ENCODE data around the gene UBA6.
"Not testable (repeated sequence)": the region's sequence is repeated elsewhere in the genome, so short reads cannot be mapped to it uniquely, and the experiment has no call there.

UBA6 gene

DNA sequence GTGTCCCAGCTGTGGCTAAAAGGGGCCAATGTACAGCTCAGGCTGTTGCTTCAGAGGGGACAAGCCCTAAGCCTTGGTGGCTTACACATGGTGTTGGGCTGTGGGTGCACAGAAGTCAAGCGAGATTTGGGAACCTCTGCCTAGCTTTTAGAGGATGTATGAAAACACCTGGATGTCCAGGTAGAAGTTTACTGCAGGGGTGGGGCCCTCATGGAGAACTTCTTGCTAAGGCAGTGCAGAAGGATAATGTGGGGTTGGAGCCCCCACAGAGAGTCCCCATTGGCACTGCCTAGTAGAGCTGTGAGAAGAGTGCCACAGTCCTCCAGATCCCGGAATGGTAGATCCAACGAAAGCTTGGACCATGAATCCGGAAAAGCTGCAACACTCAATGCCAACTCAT is 40.5 kb downstream of the UBA6 start:
- DNase-seq (ENCODE audit: low spot score) = no peak

DNA sequence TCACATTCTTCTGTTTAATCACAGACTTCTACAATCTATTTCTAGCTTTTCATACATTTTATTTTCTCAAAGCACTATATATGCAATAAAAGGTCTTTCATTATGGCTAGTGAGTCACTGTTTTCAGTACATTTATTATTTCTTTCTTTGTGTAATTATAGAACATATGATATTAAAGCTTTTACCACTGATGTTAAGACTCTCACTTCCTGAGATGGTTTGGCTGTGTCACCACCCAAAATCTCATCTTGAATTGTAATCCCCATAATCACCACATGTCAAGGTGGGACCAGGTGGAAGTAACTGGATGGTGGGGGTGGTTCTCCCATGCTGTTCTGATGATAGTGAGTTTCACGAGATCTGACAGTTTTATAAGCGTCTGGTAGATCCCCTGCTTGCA is 41.9 kb downstream of the UBA6 start:
- DNase-seq (ENCODE audit: low spot score) = no peak

DNA sequence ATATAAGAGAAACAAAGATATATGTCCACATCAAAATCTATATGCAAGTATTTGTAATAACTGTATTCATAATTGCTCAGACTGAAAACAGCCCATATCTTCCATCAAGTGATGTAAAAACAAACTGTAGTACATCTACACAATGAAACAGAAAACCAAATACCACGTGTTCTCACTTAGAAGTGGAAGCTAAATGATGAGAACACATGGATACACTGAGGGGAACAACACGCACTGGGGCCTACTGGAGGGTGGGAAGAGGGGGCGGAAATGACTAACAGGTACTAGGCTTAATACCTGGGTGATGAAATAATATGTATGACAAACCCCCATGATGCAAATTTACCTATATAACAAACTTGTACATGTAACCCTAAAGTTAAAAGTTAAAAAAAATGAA is 42.7 kb downstream of the UBA6 start:
- DNase-seq (ENCODE audit: low spot score) = no peak

DNA sequence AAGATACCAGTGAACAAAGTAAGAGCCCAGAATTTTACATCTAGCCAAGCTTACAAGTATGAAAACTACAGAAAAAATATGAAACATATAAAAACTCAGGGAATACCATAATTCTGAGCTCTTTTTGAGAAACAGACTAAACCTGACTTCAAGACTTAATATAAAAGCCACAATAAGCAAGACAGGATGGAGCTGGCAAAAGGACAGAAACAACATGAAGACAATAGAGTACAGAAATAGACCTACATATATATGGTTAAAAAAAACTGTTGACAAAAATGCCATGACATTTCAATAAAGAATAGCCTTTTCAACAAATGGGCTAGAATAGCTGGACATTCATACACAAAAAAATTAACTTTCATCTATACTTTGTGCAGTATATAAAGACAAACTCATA is 49.4 kb downstream of the UBA6 start:
- no peak for DNase-seq (ENCODE audit: low spot score)

DNA sequence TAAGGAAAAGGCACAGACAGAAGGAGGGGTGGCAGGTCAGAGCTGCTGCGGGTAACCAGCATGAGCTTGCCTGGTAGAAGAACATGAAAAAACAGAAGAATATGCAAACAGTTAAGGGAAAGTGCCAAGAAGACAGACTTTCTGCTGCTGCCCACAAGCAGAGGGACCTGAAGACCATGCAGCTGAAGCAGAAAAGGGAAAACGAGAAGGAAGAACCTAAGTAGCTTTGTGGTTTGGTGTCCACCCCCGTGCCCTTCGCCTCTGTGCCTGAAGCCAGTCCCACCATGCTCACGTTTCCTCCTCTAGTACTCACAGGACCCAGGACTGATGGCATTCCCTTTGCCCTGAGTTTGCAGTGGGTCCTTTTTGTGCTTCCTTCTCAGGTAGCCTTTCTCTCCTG is 62.8 kb downstream of the UBA6 start:
- no peak for DNase-seq (ENCODE audit: low spot score)

DNA sequence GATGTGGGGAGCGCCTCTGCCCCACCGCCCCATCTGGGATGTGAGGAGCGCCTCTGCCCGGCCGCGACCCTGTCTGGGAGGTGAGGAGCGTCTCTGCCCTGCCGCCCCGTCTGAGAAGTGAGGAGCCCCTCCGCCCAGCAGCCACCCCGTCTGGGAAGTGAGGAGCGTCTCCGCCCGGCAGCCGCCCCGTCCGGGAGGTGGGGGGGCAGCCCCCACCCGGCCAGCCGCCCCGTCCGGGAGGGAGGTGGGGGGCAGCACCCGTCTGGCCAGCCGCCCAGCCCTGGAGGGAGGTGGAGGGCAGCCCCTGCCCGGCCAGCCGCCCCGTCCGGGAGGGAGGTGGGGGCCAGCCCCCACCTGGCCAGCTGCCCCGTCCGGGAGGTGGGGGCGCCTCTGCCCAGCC is 64.0 kb downstream of the UBA6 start:
- not testable (repeated sequence) for DNase-seq (ENCODE audit: low spot score)

DNA sequence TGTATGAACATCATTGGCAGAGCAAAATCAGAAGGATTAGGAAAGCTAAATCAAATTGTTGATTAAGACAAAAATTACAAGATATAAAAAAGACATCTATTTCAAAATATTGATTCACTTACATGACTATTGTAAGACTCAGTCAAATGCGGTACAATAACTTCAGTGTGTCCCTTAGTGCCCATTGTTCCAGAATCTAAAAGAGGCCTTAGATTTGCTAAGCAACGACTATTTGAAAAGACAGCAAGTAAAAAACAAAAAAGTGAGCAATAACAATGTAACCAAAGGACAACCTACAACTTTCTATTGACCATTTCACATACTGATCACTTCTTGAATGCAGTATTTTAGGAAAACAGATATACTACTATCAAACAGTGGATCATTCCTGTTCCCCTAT is 65.6 kb downstream of the UBA6 start:
- DNase-seq (ENCODE audit: low spot score) = no peak

DNA sequence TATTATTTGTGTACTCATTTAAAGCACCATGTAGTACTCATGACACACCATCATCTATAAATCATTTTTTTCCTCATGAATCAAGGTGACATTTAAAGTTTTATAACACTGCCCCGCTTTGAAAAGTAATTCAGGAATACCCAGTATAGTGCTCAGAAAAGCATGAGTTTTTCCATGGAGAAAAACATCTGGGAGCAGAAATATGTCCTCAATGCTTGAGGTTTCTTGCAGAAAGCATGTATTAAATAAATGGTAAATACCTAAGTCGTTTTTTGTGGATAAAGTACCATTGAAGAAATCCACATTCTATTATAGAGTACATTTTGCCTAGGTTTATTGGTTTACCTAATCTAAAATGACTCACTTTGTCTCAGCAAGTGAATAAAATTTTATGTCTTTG is 66.2 kb downstream of the UBA6 start:
- no peak for DNase-seq (ENCODE audit: low spot score)

DNA sequence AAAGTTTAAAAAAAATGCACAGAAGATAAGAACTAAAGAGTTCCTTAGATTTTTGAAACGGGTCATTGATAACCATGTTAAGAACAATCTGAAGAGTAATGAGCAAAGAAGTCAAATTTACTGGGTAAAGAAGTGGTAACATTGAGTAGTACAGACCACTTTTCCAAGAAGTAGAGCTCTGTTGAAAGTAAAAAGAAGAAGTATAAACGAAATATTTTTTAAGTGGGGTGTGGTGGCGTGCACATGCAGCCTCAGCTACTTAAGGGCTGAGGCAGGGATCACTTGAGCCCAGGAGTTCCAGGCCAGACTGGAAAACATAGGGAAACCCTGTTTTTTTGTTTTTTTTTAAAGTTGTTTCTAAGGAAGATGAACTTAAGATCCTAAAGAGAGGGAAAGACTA is 68.5 kb downstream of the UBA6 start:
- DNase-seq (ENCODE audit: low spot score) = no peak

DNA sequence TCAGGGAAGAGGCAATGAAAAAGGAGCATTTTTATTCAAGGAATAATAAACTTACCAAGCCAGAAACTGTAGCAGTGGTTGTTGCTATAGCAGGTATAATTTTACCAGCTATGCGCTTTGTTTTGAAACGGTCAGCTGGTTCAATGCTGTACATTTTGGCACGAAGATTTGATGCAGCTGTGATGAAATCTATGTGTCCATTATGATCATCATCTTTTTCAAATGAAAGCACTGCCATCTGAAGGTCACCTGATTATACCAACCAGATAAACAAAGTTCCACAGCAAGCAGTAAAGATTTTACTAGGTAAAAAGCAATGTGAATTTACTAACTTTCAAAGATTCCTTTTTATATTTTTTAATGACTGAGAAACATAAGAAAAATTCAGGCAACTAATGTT is 76.0 kb downstream of the UBA6 start:
- DNase-seq (ENCODE audit: low spot score) = no peak

DNA sequence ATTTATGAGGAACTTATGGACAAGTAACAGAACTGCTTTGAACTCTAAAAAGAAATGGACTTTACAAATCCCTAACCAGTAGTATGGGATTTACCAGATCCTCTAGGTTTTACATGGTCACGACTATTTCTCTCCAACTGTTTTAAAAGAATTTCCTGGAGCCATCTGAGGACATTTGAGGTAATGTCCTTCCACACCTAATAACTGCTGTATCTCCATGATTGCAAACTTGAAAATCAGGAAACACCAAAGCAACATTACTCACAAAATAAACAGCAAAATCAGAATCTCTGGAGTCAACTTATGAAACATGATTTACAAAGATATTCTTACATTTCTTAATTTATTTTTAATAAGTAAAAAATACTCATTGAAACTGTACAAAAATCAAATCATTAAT is 84.5 kb downstream of the UBA6 start:
- no peak for DNase-seq (ENCODE audit: low spot score)

DNA sequence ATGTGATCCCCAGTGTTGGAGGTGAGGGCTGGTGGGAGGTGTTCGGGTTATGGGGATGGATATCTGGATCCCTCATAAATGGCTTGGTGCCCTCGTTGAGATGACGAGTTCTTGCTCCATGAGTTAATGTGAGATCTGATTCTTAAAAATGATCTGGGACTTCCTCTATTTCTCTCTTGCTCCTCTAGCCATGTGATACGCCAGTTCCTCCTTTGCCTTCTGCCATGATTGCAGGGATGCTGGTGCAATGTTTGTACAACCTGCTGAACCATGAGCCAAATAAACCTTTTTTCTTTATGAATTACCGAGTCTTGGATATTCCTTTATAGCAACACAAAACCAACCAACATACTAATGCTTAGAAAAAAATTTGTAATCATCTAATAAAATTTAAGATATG is 85.8 kb downstream of the UBA6 start:
- DNase-seq (ENCODE audit: low spot score) = no peak

DNA sequence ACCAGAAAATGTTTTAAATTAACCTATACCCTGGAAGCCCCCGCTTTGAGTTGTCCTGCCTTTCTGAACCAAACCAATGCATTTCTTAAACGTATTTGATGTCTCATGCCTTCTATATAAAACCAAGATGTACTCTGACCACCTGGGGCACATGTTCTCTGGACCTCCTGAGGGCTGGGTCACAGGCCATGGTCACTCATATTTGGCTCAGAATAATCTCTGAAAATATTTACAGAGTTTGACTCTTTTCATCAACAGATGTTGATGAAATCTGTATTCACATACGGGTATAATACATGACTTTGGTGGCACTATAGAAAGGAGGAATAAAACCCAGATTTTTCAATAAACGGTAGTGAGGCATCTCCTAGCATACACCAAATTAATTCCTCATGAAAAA is 86.8 kb downstream of the UBA6 start:
- DNase-seq (ENCODE audit: low spot score) = no peak

DNA sequence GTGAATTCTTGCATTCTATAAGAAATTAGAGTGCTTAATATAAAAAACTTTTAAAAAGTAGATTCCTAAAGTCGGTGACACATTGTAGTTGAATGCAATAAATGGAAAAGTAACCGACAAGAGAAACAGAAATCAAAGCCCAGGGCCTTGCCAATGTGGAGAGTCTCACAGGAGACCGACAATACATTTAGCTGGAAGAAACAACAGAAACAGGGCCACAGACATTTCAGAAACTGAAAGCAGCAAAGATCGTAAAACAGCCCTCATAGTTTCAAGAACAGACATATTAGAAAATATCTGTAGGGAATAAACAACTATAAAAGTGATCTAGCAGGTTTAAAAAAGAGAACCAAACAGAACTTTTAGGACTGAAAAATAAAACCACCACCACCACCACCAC is 92.9 kb downstream of the UBA6 start:
- no peak for DNase-seq (ENCODE audit: low spot score)

DNA sequence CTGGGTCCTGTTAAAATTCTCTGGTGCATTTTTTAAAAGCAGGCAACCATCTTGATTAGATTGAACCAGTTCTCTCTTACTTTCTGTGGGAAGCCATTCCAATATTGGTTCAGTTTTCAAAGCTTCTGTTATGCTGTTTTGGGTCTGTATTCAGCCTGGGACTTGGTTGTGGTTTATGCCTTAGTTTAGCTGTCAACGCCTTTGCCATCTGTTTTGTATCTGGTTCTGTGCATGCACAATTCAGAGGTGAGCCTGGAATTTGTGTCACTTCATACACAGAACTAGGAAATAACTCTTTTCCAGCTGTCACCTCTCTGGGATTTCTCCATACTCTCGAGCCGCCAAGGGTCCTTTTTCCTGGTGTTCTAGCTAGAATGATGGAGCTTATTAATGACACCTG is 96.2 kb downstream of the UBA6 start:
- no peak for DNase-seq (ENCODE audit: low spot score)

DNA sequence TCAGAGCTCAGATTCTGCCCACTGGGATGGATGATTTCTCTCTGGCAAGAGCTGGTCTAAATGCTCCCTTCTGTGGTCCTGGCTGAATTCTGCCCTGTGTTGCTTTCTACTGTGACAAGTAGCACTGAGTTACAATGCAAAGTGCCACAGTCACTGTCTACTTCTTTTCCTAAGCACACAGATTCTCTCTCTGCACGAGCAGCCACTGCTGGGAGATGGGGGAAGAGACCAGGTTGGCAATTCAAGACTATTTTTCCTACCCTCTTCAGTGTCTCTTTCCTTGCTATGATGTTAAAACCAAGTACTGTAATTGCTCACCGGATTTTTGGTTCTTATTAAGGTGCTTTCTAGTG is 97.0 kb downstream of the UBA6 start:
- no peak for DNase-seq (ENCODE audit: low spot score)

DNA sequence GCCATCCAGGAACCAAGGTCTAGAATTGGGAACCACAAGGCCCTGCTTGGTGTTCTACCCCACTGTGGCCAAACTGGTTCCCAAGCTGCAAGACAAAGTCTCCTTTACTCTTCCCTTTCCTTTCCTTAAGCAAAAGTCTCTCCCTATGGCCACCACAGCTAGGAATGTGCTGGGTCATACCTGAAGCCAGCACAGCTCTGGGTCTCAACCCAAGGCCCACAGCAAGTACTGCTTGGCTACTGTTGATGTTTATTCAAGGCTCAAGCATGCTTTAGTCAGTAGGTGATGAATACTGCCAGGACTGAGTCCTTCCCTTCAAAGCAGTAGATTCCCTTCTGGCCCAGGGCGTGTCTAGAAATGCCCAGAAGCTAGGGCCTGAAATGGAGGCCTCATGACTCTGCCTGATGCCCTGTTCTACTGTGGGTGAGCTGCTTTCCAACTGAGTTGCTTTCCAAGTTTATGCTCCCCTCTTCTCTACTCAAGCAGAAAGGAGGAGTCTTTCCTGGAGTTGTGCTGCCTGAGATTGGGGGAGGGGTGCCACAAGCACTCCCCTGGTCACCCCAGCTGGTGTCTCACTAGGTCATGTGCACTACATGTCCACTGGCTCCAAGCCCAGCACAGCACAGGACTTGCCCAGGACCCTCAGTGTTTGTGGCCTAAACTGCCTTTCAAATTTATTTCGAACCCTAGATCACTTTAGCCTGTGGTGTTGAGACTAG is 97.5 kb downstream of the UBA6 start:
- DNase-seq (ENCODE audit: low spot score) = no peak

DNA sequence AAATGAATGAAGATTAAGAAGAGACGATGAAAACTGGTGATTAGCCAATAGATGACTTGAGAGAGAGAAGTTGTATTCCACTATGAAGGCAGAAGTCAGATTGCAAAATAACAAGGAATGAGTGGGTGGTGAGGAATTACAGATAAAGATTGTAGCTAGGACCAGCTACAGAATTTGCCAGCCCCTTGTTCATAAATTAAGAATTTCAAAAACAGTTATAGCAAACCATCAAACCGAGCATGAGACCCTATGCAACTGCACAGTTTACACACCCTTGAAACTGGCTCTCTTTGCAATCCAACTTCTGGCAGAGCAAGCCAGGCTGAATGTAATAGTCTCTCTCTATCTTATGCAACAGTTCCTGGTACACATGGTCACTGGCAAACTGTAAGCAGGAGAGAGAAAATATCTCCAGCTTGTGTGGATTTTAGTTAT is 107.2 kb downstream of the UBA6 start:
- DNase-seq (ENCODE audit: low spot score) = no peak

DNA sequence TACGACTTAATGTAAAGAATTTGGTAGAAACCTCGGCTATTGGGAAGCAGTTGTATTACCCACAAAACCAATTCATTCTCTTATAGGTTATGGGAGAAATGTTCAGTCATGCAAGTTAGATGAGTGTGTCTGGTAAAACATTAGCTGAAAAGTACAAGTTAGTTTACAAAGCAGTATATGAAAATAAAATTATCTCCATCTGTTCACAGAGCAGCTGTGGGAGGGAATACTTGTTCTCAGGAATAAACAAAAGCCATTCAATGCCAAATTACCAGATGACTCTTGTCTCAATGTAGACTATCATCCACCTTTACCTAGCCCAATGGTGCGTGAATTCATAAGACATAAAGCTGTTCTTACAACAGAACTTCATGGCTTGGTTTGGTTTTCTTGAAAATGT is 113.8 kb downstream of the UBA6 start:
- DNase-seq (ENCODE audit: low spot score) = no peak

DNA sequence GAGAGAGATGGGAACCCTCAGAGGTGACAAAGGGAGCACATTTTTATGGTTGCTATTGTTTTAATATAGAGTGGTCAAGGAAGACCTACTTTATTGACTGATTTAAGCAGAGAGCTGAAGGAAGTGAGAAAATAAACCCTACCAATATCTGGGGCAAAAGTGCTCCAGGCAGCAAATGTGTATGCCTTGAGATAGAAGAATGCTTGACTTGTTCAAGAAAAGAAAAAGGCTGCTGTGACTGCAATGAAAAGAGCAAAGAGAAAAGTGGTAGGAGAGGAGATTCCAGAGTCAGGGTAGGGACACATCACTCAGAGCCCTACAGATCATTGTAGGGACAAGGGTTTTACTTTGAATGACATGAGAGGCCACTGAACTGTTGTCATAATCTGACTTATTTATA is 116.5 kb downstream of the UBA6 start:
- DNase-seq (ENCODE audit: low spot score) = no peak

DNA sequence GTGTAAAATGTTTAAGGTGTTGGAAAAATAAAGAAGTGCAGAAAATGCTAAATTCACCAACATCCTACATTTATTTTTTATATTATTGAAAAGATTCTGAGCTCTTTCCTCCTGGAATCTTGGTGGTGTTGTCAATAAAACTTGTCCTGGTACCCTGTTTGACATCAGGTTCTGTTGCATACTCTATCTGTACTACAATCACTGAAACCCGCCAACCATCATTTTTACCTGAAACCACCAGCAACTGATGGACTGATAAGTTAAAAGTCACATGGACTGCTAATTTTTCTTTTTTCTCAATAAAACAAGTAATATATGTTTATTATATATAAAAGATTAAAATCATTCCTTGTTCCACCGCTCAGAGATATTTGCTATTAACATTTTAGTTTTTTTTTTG is 119.0 kb downstream of the UBA6 start:
- no peak for DNase-seq (ENCODE audit: low spot score)

DNA sequence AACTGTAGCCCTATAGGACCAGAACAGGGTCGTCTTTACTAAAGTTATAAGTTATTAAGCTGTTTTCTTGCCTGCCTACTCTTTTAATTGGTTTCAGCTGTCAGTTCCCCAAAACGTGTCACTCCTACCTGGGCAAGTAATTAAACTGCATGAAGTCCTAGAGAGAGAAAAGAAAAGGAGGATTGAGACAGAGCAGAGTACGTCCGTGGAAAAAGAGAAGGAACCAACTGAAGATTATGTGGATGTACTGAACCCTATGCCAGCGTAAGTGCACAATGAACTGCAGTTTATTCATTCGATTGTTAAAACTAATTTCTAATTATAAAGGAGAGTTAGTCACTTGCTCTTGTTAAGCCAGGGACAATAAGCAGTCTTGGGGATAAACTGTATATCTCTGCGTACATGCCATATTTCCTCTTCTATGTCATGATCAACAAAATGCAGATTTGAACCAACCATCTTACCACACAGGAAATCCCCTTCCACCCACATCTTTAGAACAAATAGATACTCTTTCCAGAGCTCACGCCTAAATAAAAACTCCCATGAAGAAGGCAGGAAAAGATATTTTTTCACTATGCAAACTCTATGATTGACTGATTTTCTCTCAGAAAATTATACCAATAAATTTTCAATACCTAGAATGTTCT is 119.6 kb downstream of the UBA6 start:
- no peak for DNase-seq (ENCODE audit: low spot score)

DNA sequence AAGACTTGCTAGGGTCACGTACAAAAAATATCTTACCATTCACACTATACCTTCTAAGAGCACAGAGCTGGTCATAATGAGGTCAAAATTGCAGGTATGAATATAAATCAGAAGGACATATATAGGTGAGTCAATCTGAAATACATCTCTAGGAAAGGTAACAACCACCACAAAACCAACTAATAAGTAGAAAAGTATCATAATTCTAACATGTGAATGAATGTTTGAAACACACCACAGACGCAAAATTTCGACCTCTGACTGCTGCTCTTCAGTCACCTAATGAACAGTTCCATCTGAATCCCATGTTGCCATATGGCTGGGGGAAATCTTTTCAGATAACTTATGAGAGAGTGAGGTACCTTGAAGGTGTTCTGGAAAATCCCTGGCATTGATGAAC is 120.4 kb downstream of the UBA6 start:
- no peak for DNase-seq (ENCODE audit: low spot score)

DNA sequence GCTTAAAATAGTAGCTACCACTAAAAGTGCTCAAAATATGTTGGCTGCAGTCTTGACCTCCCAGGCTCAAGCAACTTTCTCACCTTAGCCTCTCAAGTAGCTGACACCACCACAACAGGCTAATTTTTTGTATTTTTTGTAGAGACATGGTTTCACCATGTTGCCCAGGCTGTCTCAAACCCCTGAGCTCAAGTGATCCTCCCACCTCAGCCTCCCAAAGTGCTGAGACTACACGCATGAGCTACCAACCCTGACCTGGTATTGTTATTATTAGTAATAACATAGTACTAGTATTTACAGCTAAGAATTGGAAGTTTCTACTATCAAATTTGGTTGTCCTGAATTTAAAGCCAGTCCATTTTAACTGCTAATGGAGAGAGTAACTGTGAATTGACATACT is 124.4 kb downstream of the UBA6 start:
- no peak for DNase-seq (ENCODE audit: low spot score)
